Measurements from ENCODE around the gene SLC7A6OS. TPM values are rescaled to one million over a fixed set of nuclear protein-coding genes. Genes with fewer than 3 reads are reported as not detected.

Gene SLC7A6OS
- 7.3 and 8.1 TPM in 2 replicates for total RNA-seq (2014; rRNA removed; shearing (Covaris generic))

DNA sequence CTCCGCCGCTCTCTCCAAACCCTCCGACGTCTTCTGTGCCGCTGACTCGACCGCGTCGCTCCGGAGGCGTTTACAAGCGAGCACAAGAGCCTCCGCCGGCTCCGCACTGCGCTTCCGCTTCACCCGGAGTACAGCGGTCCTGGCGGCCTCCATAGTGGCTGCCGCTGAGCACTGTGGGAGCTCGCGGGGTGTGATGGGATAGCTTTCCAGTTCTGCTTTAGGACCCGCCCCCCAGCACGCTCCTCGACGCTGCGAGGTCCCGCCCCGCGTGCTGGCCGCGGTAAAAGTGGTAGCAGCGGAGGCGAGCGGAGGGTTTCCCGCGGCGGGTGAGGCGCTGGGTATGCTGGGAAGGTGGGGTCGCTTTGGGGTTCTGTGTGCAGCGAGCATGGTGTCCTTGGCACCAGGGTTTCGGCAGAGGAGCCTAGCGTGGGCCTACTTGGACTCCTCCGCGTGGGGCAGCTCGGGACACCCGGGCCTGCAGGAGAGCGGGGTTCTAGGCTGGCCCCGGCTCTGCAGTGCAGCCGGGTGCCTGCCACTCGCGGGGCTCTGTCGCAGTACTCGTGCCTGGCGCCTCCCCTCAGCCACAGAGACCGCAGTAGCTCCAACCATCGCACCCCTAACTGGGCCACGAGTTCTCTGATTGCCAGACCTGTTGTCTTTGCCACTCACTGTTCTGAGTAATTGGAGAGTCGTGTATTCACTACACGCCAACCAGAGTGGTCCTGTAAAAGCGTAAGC lies at the start of gene SLC7A6OS, which contains the start of gene PRMT7:
SLC7A6OS (minus strand) TSS at position 173 of the 738 bp plus-strand sequence; CDS start at position 153, 20 bp downstream.
PRMT7 (plus strand) TSS at position 246 of the 738 bp plus-strand sequence. CDS start 4,961 bp downstream, outside the sequence.
- DNase-seq (ENCODE audit: low spot score): peak; percentile 84

DNA sequence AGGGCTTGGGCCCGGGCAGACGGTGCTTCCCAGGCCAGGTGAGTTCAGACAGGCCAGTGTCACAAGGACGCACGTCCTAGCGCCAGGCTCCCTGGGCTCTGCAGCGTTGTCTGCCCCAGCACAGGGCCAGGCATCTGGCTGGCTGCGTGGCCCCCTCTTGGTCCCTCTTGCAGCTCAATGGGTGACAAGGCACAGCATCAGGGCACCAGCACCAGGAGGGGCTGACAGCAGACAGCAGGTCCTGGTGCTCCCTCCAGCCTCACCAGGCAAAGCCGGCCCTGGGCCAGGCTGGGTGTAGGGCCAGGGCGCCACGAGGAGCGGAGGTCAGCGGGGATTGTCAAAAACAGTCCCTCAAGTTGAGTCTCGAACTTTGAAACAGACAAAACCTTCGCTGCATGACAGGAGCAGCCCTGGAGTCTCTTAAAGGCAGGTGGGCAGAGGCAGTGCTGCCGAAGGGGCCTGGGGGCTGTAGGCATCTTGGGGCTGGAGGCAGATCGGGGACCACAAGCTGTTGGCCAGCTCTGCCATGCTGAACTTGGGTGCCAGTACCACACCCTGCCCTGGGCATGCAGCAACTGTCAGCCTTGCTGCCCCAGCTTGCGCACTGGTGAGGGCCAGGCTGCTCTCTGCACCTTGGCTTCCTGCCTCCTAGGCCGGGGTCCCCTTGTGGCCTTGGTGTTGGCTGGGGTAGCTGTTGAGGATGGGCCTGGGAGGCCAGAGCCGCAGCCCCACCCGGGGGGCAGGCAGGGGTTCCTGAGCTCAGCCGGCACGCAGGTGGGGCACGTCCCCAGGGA lies 48.8 kb upstream of the SLC7A6OS start:
- DNase-seq (ENCODE audit: low spot score): no peak

DNA sequence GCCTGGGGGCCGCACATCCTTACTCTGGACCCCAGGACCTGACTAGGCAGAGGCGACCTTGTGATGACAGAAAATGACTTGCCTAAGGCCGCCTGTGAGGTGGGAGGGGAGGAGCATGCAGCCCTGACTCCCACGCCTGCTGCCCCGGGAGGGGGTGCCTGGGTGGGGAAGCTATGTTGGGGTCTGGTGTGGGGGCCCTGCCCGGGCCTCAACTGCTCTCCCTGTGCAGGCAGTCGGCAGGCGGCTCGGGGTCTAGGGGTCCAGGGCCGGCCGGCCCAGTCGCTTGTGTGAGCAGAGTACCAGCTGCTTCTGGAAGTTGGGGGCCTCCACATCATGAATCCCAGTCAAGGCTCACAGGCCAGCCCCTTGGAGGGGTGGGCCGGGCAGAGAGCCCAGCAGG lies 48.2 kb upstream of the SLC7A6OS start:
- no peak for DNase-seq (ENCODE audit: low spot score)

DNA sequence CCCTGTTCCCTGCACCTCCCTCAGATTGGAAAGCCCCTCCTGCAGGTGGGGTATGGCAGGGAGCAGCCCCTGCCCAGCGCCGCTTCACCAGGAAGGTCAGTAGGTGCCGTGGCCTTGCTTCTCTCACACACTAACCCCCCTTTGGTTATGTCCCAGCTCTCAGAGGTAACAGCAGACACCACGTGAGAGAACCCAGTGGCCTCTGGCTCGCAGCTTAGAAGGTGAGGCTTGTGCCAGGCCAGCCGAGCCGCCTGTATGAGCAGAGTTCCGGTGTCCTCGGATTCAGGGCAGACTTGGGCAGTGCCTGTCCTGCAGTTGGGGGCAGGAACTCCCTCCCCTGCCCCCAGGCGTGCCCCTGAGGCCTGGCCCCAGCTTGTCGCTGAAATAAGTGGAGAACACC lies 47.2 kb upstream of the SLC7A6OS start:
- no peak for DNase-seq (ENCODE audit: low spot score)

DNA sequence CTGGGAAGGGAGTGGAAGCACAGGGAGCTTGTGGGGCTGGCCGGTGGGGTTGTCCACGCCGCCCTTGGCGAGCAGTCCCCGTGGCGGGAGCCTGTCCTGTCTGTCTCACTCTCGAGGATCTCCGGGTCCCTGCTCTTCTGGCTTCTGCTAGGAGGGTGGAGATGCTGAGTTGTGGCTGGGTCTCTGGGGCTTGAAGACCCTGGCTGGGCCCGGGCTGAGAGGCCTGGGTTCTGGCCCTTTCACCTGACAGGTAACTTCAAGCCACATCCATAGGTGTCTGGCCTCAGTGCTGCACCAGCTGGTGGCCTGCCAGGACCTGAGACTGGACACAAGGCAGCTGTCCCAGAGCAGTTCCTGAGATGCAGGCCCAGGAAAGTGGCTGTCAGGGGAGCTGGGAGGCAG lies 46.8 kb upstream of the SLC7A6OS start:
- no peak for DNase-seq (ENCODE audit: low spot score)

DNA sequence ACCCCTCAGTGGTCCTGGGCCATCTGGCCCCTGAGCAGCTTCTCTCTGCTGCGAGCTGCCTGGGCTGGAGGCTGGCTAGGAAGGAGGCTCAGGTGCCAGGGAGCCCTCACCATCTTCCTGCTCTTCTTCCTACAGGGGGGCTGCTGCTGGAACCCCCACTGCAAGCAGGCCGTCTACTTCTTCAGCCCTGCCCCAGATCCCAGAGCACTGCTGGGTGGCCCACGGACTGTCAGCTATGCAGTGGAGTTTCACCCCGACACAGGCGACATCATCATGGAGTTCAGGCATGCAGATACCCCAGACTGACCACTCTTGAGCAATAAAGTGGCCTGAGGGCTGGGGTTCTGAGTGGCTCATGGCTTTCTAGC lies 46.2 kb upstream of the SLC7A6OS start:
- no peak for DNase-seq (ENCODE audit: low spot score)

DNA sequence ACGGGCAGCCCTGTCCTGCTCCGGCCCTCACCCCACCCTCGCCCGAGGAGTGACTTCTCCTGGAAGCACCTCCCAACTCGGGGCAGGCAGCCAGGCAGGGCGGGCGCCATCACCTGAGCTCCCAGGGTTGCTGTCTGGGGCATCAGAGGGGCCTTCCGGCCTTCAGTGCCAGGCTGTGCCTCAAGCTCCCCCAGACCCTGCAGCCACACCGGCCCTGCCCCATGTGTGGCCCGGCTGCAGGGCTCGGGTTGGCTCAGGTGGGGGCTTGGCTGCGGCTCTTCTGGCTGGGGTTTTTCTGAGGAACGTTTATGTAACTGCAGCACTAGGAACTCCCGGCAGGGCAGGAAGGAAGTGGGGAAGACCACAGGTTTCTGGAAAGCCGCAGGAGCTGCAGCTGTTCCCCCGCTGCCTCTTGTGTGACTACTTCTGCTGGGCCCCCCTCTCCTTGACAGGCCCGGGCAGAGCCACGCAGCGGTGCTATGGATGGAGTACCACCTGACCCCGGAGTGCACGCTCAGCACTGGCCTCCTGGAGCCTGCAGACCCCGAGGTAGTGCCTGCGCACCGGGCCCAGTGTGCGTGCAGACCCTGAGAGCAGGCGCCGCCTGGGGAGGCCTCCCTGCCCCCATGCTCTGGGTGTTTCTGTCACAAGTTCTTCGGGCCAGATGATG lies 45.6 kb upstream of the SLC7A6OS start:
- DNase-seq (ENCODE audit: low spot score): no peak

DNA sequence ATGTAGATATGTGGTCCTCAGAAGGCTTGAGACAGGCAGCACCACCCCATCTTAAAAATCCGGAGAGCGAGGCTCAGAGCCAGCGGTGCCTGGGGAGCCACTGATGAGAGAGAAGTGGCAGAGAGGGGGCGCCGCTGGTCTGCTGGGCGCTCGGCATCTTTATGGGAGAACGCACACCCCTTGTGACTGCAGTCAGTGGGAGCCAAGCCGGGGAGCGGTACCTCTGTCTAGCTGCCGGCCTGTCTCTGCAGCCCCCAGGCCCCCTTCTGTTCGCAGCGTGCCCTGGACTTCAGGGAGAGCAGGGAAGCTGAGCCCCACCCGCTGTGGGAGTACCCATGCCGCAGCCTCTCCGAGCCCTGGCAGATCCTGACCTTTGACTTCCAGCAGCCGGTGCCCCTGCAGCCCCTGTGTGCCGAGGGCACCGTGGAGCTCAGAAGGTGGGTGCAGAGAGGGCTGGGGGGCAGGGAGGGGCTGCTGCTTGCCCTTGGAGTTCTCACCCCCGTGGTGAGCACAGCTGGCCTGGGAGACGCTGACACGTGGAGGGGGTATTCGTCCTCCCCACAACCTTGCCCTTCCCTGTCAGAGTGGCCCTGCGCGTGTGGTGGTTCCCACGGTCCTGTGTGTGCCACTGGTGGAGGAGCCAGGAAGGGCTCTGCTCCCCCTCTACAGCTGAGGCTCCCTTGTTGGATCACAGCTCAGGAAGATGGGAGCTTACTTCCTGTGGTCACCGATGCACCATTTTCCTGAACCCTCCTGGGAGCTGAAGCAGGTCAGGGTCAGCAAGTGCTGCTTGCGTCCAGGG lies 44.9 kb upstream of the SLC7A6OS start:
- no peak for DNase-seq (ENCODE audit: low spot score)

DNA sequence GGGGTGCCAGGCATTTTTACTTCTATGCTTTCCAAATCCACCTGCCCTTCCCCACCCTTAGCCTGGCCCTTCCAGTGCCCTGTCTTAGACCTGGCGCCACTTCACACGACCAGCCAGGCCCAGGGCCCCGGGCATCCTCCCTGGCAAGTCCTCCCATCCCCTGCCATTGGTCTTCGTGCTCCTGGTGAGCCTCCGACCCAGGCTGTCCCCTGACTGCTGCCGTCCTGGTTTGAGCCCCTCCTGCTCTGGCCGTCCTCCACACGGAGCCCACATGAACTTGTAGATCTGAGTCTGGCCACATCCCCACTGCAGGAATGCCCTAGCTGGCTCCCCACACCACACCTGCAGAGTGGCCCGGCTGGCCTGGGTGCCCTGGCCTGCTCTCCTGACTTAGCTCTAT lies 44.1 kb upstream of the SLC7A6OS start:
- no peak for DNase-seq (ENCODE audit: low spot score)

DNA sequence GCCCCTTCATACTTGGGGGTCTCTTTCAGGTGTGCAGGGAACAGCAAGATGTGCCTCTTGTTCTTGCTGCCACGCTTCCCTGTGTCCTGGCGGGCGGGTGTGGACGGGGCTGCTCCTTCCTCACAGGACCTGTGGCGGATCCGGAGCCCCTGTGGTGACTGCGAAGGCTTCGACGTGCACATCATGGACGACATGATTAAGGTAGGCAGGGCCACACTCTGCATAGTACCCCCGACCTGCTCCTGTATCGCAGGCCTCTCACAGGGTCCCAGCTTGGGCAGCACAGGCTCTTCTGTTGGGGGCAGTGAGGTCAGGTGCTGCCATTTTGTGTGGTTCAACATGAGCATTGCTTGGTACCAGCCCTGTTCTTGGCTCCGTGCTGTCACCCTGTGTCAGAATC lies 42.6 kb upstream of the SLC7A6OS start:
- DNase-seq (ENCODE audit: low spot score): no peak

DNA sequence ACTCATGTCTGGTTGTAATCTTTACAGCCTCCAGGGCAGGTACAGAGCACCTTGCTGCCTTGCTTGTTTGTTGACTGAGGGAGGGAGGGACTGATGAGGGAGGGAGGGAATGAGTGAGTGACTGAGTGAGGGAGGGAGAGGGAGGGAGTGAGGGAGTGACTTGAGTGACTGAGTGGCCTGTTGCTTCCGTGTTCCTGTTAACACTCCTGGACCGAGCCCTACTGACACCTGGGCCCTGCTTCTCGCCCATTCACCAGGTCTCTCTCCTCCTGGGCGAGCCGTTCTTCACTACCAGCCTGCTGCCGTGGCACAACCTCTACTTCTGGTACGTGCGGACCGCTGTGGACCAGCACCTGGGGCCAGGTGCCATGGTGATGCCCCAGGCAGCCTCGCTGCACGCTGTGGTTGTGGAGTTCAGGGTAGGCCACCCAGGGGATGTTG lies 41.3 kb upstream of the SLC7A6OS start:
- DNase-seq (ENCODE audit: low spot score): no peak

DNA sequence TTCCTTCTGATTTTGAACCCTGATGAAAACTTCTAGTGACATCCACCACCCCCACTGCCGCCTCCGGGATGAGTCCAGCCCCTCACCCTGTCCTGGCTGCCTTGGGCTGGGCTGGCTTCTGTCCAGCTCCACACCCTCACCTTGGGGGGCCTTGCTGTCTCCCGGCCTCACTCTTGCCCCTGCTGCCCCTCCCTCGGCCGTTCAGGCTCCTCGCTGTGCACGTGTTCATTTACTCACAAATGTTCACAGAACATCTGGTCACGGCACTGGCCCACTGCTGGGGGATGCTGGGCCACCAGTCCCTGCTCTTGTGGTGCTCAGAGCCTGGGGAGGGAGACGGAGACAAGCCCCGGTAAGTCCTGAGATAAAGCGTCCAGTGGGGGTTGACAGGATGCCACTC lies 40.7 kb upstream of the SLC7A6OS start:
- DNase-seq (ENCODE audit: low spot score): no peak

DNA sequence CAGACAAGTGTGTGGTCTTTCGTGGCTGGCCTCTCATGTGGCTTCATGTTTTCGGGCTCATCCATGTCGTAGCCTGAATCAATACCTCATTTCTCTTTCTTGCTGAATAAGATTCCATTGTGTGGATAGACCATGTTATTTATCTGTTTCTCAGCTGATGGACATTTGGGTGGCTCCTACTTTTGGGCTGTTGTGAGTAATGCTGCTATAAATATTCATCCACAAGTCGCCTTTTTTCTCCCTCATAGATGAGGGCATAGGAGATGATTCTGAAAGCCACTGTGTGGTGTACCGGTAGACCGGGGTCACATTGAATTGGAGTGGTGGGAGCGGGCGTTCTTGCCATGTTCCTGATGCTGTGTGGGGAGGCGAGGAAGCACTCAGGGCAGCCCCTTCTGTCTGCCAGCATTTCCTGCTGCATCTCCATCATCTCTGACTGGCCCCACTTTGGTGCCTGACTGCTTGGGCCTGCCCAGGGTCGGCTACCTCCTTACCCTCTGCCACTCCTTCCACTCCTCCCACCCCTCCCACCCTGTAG lies 40.1 kb upstream of the SLC7A6OS start:
- no peak for DNase-seq (ENCODE audit: low spot score)

DNA sequence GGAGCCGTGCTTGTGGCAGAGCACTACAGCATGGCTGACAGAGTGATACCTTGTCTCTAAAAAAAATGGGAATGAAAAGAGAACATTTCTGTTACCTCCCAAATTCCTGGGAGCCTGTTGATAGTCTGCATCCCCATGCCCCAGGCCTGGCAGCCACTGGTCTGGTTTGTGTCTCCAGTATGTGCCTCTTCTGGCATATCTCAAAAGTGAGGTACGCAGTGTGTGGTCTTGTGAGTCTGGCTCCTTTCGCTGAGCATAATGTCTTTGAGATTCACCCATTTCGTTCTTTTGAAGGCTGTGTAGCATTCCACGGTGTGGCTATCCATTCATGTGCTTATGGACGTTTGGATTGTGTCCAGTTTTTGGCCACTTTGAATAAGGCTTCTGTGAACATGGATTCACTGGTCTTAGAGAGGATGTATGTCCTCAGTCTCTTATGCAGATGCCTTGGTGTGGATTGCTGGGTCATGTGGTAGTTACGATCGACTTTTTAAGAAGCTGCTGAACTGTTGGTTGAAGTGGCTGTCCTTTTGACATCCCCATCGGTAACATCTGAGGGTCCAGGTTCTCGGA lies 39.2 kb upstream of the SLC7A6OS start:
- no peak for DNase-seq (ENCODE audit: low spot score)

DNA sequence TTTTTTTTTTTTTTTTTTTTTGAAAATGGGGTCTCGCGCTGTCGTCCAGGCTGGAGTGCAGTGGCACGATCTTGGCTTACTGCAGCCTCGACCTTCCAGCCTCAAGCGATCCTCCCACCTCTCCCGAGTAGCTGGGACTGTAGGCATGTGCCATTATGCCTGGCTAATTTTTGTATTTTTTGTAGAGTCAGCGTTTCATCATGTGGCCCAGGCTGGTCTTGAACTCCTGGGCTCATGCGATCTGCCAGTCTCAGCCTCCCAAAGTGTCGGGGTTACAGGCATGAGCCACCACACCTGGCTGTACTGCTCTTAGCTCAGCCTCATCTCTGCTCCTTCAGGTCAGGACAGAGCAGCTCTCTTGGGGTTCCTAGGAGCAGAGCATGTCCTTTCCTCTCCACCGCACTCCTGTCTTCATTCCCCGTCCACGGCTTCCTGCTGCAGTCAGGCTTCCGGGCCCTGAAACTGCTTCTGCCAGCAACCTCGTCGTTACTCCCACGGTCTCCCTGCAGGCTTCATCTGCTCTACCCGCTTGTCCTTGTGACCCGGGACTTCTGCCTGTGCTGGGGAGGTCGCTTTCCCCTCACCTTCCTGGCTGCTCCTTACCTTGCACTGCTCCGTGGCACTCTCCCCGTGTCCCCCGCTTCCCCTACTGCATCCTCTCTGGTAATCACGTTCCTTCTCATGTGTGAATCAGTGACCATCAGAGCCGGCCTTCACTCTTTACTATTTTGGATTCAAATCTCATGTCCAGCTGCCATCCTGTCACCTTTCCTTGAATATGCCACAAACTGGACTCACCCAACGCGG lies 38.1 kb upstream of the SLC7A6OS start:
- no peak for DNase-seq (ENCODE audit: low spot score)

DNA sequence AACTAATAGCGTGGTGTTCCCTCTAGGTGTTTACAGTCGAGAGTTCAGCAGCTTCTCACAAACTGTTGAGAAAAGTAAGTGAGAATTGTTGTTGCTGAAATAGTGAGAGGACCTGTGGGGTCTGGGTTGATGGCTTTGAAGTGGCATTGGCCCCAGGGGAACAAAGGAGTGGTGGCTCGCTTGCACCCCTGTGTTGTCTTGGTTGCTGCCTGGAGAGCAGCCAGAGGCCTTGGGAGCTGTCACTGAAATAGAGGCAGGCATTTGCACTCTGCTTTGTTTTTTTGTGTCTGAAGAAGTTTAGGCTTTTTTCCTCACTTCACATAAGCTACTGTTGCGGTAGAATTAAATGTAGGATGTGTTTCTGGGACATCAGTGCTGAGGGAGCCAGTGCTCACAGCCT lies 36.9 kb upstream of the SLC7A6OS start:
- no peak for DNase-seq (ENCODE audit: low spot score)

DNA sequence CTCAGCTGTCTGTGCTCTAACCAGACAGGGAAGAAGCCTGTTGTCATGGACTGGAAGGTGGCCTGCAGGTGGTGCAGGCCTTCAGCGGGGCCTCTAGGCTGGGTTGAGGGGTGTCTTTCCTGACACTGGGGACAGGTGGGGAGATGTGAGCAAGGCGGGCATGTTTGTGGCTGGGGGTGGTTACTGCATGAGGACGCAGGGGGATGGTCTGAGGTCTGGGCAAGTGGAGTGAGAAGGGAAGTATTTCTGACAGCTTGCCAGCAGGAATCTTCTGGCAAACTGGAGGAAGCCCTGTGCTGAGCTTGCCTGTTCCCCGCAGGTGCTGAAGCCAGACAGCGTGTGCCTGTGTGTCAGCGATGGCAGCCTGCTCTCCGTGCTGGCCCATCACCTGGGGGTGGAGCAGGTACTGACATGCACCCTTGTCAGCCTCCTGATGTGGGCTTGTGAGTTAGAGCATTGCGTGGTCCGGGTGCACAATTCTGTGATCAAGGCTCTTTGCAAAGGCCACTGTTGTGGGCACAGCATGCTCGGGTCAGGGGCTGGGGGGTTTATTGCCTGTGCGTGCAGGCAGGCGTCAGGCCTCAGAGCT lies 36.2 kb upstream of the SLC7A6OS start:
- DNase-seq (ENCODE audit: low spot score): no peak

DNA sequence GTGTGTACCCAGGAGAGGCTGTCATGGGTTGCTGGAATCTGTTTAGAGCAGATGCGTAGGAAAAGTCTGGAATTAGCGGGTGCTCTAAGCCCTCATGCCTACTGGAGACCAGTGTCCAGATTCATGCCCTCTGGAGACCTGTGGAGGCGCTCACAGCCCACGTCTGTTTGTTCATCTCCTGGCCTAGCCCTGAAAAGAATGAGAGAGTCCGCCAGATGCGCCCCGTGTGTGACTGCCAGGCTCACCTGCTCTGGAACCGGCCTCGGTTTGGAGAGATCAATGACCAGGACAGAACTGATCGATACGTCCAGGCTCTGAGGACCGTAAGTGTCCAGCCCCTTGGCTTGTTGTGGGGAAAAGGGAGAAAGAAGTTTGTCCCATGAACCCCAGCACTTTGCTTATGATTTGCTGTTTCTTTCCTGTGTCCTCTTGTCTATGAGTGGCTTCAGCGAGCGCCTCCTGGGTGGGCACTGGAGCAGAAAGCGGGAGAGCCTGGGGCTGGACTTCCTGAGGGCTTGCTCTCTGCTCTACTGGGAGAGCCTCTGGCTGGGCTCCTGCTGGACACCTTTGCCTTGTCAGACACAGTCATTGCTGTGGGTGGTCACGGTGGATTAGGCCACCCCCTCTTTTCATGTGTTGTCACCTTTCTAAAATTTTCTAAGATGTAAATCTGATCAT lies 35.4 kb upstream of the SLC7A6OS start:
- no peak for DNase-seq (ENCODE audit: low spot score)

DNA sequence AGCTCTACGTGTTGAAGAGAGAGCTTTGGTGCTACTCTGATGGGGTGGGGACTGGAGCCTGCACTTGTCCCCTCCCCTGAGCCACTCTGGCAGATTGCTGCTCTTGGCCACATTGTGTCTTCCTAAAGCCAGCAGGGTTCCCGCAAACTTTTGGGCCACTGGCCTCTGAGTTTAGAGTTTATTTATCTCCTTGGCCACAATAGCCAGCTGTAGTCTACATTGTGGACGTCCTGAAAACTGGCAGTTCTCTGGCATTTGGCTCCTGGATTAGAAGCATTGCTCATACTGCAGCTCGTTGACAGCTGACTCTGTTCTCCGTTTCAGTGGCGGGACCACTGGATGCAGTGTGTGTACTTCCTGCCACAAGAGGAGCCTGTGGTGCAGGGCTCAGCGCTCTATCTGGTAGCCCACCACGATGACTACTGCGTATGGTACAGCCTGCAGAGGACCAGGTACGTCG lies 34.6 kb upstream of the SLC7A6OS start:
- no peak for DNase-seq (ENCODE audit: low spot score)
